Measurements from ENCODE around the gene CPTP. TPM values are rescaled to one million over a fixed set of nuclear protein-coding genes. Genes with fewer than 3 reads are reported as not detected.

The CPTP gene
- total and polyA plus RNA-seq, 2 of the 13 experiments (the other 11 are each of a cell fraction or from before 2014, with no cell fraction given), result 5.5 to 9.3 TPM

DNA sequence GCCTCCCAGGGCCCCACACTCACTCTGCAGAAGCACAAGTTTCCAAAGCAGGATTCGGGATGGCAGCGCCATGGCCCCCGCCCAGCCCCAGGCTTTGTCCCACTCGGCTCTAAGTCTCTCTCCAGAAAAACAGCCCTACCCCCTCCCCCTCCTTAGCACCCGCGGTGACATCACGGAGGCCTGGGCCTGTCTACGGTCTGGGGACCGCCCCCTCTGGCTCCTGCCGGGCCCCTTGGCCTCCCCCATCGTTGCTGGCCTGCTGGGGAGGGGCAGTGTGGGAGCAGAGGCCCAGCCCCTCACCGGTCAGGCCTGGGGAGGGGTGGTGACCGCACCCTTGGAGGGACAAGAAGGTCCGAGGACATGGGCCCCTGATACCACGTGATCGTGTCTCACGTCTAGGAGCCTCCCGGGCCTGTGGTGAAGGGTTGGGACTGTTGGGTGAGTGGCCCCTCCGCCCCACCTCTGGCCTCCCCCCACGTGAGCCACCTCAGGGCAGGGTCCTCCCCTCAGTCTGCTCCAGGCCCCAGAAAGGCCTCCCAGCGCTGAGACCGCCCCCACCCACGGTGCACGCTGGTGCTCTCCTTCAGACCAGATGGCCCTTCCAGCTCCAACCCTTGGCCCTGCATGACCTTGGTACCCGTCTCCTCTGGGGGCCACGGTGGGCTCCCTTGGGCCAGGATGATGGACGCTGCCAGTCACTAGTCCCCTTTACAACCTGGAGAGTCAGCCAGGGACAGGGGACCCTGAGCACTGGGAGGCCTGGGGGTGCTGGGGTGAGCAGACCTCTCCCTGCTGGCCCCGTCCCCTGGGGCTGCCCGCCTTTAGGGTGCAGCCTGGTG is 34.0 kb downstream of the CPTP start, which contains the start of gene MXRA8 (continued):
- TF ChIP-seq SNAI1 (CRISPR knock-in tag; IDR thresholded peaks at IDR 0.05; ENCODE audit: borderline replicate concordance) (no peak), PHF21A (CRISPR knock-in tag; IDR thresholded peaks at IDR 0.05) (peak; percentile 85), KLF15 (CRISPR knock-in tag; IDR thresholded peaks at IDR 0.05; ENCODE audit: borderline replicate concordance) (no peak), TBL1XR1 (IDR thresholded peaks at IDR 0.05; ENCODE audit: borderline replicate concordance, low read length, partially characterized antibody) (no peak), ZBTB3 (CRISPR knock-in tag; IDR thresholded peaks at IDR 0.05; ENCODE audit: borderline replicate concordance, low read depth) (no peak), CAMTA2 (CRISPR knock-in tag; IDR thresholded peaks at IDR 0.05; ENCODE audit: borderline replicate concordance) (no peak), ZFP90 (CRISPR knock-in tag; IDR thresholded peaks at IDR 0.05; ENCODE audit: borderline replicate concordance) (no peak), ZEB1 (IDR thresholded peaks at IDR 0.05; ENCODE audit: insufficient replicate concordance, low read depth) (no peak), MAZ (IDR thresholded peaks at IDR 0.05; ENCODE audit: borderline replicate concordance, low read depth, low read length) (peak; percentile 83; the same call in 1 of the 2 replicates), MAZ (CRISPR knock-in tag; IDR thresholded peaks at IDR 0.05; ENCODE audit: low read depth) (peak; percentile 65), ARHGAP35 (CRISPR knock-in tag; IDR thresholded peaks at IDR 0.05; ENCODE audit: borderline replicate concordance) (no peak), ZNF670 (CRISPR knock-in tag; IDR thresholded peaks at IDR 0.05; ENCODE audit: borderline replicate concordance) (no peak), SMAD1 (CRISPR knock-in tag; IDR thresholded peaks at IDR 0.05; ENCODE audit: borderline replicate concordance, low read depth) (no peak), SOX6 (IDR thresholded peaks at IDR 0.05) (no peak), SOX6 (CRISPR knock-in tag; IDR thresholded peaks at IDR 0.05) (peak; percentile 68), ZNF205 (CRISPR knock-in tag; IDR thresholded peaks at IDR 0.05) (peak; percentile 24; the same call in 1 of the 2 replicates)
- TF ChIP-seq, protein P1, sequence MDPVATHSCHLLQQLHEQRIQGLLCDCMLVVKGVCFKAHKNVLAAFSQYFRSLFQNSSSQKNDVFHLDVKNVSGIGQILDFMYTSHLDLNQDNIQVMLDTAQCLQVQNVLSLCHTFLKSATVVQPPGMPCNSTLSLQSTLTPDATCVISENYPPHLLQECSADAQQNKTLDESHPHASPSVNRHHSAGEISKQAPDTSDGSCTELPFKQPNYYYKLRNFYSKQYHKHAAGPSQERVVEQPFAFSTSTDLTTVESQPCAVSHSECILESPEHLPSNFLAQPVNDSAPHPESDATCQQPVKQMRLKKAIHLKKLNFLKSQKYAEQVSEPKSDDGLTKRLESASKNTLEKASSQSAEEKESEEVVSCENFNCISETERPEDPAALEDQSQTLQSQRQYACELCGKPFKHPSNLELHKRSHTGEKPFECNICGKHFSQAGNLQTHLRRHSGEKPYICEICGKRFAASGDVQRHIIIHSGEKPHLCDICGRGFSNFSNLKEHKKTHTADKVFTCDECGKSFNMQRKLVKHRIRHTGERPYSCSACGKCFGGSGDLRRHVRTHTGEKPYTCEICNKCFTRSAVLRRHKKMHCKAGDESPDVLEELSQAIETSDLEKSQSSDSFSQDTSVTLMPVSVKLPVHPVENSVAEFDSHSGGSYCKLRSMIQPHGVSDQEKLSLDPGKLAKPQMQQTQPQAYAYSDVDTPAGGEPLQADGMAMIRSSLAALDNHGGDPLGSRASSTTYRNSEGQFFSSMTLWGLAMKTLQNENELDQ (CRISPR knock-in tag; IDR thresholded peaks at IDR 0.05; ENCODE audit: borderline replicate concordance), result no peak
- TF ChIP-seq, protein P2, sequence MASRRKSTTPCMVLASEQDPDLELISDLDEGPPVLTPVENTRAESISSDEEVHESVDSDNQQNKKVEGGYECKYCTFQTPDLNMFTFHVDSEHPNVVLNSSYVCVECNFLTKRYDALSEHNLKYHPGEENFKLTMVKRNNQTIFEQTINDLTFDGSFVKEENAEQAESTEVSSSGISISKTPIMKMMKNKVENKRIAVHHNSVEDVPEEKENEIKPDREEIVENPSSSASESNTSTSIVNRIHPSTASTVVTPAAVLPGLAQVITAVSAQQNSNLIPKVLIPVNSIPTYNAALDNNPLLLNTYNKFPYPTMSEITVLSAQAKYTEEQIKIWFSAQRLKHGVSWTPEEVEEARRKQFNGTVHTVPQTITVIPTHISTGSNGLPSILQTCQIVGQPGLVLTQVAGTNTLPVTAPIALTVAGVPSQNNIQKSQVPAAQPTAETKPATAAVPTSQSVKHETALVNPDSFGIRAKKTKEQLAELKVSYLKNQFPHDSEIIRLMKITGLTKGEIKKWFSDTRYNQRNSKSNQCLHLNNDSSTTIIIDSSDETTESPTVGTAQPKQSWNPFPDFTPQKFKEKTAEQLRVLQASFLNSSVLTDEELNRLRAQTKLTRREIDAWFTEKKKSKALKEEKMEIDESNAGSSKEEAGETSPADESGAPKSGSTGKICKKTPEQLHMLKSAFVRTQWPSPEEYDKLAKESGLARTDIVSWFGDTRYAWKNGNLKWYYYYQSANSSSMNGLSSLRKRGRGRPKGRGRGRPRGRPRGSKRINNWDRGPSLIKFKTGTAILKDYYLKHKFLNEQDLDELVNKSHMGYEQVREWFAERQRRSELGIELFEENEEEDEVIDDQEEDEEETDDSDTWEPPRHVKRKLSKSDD (CRISPR knock-in tag; IDR thresholded peaks at IDR 0.05; ENCODE audit: low read depth), result no peak
- TF ChIP-seq, protein P3, sequence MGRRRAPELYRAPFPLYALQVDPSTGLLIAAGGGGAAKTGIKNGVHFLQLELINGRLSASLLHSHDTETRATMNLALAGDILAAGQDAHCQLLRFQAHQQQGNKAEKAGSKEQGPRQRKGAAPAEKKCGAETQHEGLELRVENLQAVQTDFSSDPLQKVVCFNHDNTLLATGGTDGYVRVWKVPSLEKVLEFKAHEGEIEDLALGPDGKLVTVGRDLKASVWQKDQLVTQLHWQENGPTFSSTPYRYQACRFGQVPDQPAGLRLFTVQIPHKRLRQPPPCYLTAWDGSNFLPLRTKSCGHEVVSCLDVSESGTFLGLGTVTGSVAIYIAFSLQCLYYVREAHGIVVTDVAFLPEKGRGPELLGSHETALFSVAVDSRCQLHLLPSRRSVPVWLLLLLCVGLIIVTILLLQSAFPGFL (CRISPR knock-in tag; IDR thresholded peaks at IDR 0.05), result no peak
